ENCODE results near the gene CRMP1. TPM values are rescaled to one million over a fixed set of nuclear protein-coding genes. Genes with fewer than 3 reads are reported as not detected.

CRMP1 gene
- total RNA-seq, 1 experiment from 2014 or later: not detected

- Mint-ChIP-seq H3K4me3 (ENCODE audit: low read depth, unreplicated experiment) (no peak overlapping the region), H3K4me1 (ENCODE audit: low read depth, unreplicated experiment) (no peaks in the 10 kb centered on the region), H3K27me3 (ENCODE audit: unreplicated experiment) (no peaks in the 10 kb centered on the region), H3K27ac (ENCODE audit: unreplicated experiment) (no peak overlapping the region), H3K36me3 (ENCODE audit: insufficient read depth, unreplicated experiment) (no peaks in the 10 kb centered on the region), H3K9me3 (ENCODE audit: low read depth, unreplicated experiment) (peaks cover 3% of the 10 kb centered on the region)
- CTCF ChIA-PET: no interaction called here
- TF ChIP-seq CTCF (IDR thresholded peaks at IDR 0.05; ENCODE audit: unreplicated experiment): no peak
- intact Hi-C loops (cut with micrococcal nuclease; ENCODE audit: unreplicated experiment): no loop called here
- BruUV-seq (replicated peaks): no TSS peak
- no peak for DNase-seq
These were observed 94.4 kb downstream of the CRMP1 start for GRCh38 chr4:5798462-5798861.

GRCh38 chr4:5797866-5798265 lies 95.0 kb downstream of the CRMP1 start:
- Mint-ChIP-seq H3K4me1 (ENCODE audit: low read depth, unreplicated experiment) (no peaks in the 10 kb centered on the region), H3K9me3 (ENCODE audit: low read depth, unreplicated experiment) (peaks cover 3% of the 10 kb centered on the region), H3K27me3 (ENCODE audit: unreplicated experiment) (no peaks in the 10 kb centered on the region), H3K4me3 (ENCODE audit: low read depth, unreplicated experiment) (no peak overlapping the region), H3K36me3 (ENCODE audit: insufficient read depth, unreplicated experiment) (no peaks in the 10 kb centered on the region), H3K27ac (ENCODE audit: unreplicated experiment) (no peak overlapping the region)
- TF ChIP-seq CTCF (IDR thresholded peaks at IDR 0.05; ENCODE audit: unreplicated experiment): no peak
- BruUV-seq (replicated peaks): no TSS peak
- CTCF ChIA-PET: interaction anchor here (0.5 kb wide), 1 partner anchor 1149 kb away, joined by 5 read pairs; no protein-coding TSS in a partner anchor
- intact Hi-C loops (cut with micrococcal nuclease; ENCODE audit: unreplicated experiment): no loop called here
- DNase-seq: no peak

GRCh38 chr4:5796976-5797375 lies 95.9 kb downstream of the CRMP1 start:
- no peak for DNase-seq
- Mint-ChIP-seq H3K4me1 (ENCODE audit: low read depth, unreplicated experiment) (no peaks in the 10 kb centered on the region), H3K27ac (ENCODE audit: unreplicated experiment) (no peak overlapping the region), H3K9me3 (ENCODE audit: low read depth, unreplicated experiment) (peaks cover 3% of the 10 kb centered on the region), H3K27me3 (ENCODE audit: unreplicated experiment) (no peaks in the 10 kb centered on the region), H3K36me3 (ENCODE audit: insufficient read depth, unreplicated experiment) (no peaks in the 10 kb centered on the region), H3K4me3 (ENCODE audit: low read depth, unreplicated experiment) (no peak overlapping the region)
- CTCF ChIA-PET: no interaction called here
- no TSS peak for BruUV-seq (replicated peaks)
- TF ChIP-seq CTCF (IDR thresholded peaks at IDR 0.05; ENCODE audit: unreplicated experiment): no peak
- intact Hi-C loops (cut with micrococcal nuclease; ENCODE audit: unreplicated experiment): no loop called here

GRCh38 chr4:5795580-5795979 lies 97.3 kb downstream of the CRMP1 start:
- intact Hi-C loops (cut with micrococcal nuclease; ENCODE audit: unreplicated experiment): no loop called here
- Mint-ChIP-seq H3K9me3 (ENCODE audit: low read depth, unreplicated experiment) (peaks cover 6% of the 10 kb centered on the region), H3K36me3 (ENCODE audit: insufficient read depth, unreplicated experiment) (no peaks in the 10 kb centered on the region), H3K4me1 (ENCODE audit: low read depth, unreplicated experiment) (no peaks in the 10 kb centered on the region), H3K4me3 (ENCODE audit: low read depth, unreplicated experiment) (no peak overlapping the region), H3K27ac (ENCODE audit: unreplicated experiment) (no peak overlapping the region), H3K27me3 (ENCODE audit: unreplicated experiment) (no peaks in the 10 kb centered on the region)
- DNase-seq: no peak
- CTCF ChIA-PET: no interaction called here
- TF ChIP-seq CTCF (IDR thresholded peaks at IDR 0.05; ENCODE audit: unreplicated experiment): no peak
- no TSS peak for BruUV-seq (replicated peaks)

All from Calu3 (cell line).